Umbilical cord (tissue), 2 donors: Measurements from ENCODE around the gene ERGIC1. TPM values are rescaled to one million over a fixed set of nuclear protein-coding genes. Genes with fewer than 3 reads are reported as not detected.
A peak's percentile ranks its signal among the peaks of the same experiment; 100 is the strongest.
"Not testable (repeated sequence)": the region's sequence is repeated elsewhere in the genome, so short reads cannot be mapped to it uniquely, and the experiment has no call there.

Source experiments
- DNase-seq: peaks from one replicate; pipeline ENCODE4 v3.0.0-alpha.2; 2015; ENCODE audit warnings: low spot score
- total RNA-seq: library from RNA; depleted of rRNA; stranded (reverse); fragments of >200 nt; gene quantifications from one replicate; pipeline ENCODE4 v1.2.3, GENCODE V29; 2014; ENCODE audit warnings: low replicate concordance; ENCODE audit not compliant: insufficient read depth

The ERGIC1 gene
- total RNA-seq, 1 donor from 2014 or later: 42.1 TPM

DNA sequence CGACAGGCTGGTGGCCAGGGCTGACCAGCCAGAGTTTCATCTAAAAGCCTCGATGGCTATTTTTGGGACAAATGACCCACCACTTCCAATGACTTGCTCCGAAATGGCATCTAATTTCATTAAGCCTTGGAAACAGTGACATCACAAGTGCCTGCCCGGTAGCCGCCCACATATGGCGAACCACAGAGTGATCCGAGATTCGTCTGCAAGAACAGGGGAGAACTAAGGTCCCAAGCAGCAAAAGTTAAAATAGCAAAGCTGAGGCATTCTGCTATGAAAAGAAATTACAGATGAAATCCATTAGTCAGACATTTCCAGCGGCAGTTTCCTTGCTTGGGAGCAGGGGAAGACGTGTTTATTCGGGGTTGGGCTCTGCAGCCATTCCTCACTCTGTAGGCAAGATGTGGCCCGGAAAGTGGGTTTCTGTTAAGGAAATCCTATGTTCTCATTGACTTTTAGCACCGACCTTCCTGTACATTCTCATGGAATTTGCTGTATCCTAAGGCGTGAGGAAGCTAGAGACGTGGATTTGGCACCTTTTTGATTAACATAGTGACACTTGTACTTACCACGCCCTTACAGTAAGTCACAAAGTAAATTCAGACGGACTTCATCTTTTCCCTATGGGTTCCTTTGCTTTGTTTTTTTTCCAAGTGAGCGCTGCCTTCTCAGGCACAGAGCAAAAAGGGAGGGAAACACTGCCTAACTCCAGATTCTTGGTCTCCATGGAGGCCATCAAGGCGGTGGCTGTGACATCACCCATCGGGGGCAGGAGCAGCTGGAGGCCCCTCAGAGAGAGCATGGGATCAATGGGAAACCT lies 45.1 kb downstream of the ERGIC1 start:
- DNase-seq: peak; percentile 43

DNA sequence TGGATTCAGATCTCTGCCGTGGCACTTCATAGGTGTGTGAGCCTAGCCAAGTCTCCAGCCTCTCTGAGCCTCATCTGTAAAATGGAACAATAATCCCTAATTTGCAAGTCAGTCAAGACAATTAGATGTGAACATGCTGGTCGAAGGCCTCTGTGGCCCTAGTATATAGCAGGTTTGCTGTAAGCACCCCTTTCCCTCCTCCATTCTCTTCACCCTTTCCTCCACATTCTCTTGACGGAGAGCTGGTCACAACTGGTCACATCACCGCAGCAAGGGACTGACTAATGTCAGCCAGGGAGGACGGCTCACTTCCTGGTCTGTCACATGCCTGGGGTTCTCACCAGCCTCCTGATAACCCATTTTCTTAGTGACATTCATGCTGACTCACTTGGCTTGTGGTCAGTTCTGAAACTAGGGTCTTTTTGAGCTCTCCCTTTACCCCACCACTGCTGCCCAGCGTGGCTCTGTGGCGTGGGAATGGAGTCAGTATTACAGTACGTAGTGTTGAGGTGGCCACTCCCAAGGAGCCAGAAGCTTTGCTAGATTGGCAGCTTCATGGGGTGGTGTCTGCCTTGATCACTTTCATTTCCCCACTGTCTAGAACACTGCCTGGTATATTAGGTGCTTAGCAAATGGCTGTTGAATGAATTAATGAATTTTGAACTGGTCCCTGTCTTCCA lies 47.8 kb downstream of the ERGIC1 start:
- DNase-seq: no peak

DNA sequence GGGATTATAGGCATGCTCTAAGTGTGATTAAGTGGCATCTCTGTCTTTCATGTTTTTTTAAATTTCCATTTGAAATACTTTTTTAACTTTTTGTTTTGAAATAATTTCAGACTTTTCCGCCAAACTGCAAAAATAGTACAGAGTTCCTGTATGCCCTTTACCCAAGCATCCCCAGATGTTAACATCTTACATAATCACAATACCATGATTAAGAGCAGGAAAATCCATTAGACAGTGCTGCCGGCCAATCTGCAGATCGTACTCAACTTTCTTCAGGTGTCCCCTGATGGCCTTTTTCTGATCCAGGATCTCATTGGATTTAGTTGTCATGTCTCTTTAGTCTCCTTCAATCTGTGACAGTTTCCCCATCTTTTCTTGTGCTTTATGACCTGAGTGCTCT lies 49.0 kb downstream of the ERGIC1 start:
- DNase-seq: no peak

DNA sequence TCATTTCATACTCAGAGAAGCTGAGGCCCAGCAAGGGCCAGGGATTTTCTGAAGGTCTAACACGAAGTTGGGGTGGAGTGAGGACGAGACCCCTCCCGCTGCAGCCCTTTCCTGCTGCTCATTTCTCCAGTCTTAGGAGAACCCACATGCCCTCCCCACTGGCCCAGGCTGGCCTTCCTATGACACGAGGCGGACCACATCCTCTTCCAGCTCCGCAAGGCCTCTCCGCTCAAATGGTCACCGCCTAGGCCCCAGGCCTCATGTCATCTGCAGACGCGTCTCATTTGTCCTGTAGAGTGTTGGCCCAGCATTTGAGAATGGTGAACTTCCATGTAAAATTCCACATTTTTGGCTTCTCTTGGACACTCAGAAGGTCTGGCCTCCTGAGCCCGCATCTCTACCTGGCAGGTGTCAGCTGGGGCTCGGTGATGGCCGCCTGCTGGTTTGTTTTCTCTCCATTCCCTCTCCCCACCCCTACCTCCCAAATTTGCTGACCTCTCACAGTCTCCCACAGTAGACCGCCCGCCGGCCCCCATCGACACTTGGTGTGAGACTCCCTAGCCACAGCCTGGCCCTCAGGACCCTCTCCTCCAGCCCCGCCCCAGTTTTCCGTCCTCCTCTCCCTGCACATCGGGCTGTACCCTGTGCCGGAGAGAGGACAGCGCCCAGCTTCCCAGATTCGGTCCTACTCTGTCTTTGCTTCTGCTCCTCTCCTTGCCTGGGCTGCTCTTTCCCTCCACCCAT lies 51.7 kb downstream of the ERGIC1 start:
- no peak for DNase-seq

DNA sequence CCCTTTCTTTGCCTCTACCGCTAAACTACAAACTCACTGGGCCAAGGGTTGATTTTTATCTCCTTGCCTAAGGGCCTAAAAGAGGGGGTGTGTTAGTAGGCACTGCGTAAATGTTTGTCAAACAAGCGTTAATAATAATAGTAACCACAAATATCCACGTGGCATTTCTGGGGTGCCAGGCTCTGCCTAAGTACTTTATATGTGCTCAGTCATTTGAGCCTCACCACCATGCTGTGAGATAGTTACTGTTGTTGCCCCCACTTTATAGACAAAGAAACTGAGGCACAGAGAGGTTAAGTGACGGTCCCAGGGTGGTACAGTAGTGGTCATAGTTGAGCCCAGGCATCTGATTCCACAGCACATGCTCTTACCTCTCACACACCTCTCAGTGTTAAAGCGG lies 52.4 kb downstream of the ERGIC1 start:
- DNase-seq: no peak

DNA sequence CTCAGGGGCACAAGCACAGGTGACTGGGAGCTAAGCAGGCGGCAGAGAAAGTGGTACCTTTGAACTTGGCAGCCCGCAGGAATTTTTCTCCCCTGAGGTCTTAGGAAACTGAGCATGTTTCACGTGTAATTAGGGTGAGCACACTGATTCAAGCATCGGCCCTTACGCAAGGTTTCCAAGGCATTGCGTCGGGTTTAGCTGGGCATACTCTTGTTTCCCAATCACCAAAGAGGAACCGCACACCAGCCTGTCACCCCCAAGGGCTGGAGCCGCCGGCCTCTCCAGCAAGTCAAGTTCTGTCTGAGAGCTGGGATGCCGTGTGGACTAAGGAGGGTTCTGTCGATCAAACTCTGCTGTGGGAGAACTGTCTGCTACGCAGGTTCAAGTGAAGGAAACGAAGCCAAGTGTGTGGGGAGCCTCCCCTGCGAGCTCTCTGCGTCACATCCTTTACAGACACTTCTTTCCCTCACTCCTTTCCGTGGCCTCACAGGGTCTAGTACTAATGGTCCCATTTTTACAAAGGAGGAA lies 53.0 kb downstream of the ERGIC1 start:
- peak; percentile 69 for DNase-seq

DNA sequence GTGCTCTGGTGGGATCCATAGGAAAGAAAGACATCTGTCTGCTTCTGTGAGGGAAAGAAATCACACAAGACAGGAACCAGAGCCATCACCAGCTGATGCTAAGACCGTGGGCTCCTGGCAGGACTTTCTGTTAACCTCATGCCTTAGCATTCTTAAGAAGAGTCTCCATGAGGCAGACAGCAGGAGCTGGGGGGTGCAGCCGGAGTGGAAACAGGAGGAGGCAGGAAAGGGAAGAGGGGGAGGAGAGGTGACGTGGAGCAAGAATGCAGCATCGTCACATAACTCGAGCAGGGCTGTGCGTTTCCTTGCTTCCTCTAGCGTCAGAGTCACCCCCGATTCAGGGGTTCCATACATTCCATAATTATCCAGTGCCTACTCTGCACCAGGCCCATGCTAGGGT lies 53.6 kb downstream of the ERGIC1 start:
- DNase-seq: peak; percentile 89

DNA sequence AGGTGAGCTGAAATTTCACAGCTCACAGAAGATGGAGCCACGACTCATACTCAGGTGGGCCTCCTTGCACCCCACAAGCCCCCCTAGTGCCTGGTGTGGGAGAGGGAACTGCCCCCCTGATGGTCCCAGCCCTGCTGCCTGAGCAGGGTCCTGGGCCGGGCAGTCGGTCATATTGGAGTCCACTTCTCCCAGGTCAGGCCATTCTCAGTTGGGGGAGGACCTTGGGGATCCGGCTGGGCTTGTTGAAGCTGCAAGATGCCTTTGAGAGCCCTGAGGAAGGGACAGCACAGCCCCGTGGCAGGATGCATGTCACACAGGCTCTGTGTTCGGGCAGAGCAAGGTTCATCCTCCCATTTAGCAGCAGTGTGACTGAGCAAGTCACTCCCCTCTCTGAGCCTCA lies 56.6 kb downstream of the ERGIC1 start:
- DNase-seq: no peak

DNA sequence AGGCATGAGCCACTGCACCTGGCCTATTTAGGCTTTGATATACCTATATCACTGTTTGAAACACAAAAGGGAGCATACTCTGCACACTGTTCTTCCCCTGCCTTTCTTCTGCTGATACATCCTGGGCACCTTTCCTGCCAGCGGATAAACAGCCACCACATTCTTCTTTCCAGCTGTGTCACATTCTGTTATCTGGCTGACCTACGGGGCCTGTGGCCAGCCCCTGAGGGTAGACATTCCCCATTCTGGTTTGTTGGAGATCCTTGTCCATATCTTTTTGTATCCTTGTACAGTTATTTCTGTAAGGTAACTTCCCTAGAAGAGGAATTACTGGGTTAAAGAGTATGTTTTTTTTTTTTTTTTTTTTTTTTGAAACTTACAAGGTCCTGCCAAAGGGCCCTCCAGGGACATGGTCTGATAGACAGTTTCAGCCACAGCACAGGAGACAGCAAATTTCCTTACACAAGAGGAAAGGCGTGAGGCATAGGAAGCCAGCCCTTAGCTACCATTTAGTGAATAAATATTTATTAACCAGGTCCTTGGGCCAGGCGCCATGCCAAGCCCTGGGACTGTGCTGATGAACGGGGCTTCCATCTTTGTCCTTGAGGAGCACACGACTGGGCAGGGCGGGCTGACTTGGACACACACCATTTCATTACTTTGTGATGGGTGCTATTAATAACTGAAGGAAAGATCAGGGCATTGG lies 57.8 kb downstream of the ERGIC1 start:
- DNase-seq: no peak

DNA sequence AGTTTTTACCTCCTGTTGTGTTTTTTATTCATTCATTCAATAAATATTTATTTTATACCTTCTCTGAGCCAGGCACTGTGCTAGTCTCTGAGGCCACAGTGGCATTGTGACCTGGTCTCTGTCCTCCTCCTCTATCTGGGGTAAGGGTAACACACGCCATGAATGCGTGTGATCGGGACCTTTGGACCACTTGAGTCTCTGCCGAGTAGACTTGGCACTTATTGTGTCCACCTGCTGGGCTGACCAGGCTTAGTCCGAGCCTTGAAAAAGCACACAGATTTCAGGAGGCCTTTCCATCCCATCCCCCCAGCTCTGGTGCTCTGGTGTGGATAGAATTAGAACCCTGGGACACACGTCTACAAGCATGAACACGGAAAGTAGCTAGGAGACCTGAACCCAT lies 58.7 kb downstream of the ERGIC1 start:
- no peak for DNase-seq

DNA sequence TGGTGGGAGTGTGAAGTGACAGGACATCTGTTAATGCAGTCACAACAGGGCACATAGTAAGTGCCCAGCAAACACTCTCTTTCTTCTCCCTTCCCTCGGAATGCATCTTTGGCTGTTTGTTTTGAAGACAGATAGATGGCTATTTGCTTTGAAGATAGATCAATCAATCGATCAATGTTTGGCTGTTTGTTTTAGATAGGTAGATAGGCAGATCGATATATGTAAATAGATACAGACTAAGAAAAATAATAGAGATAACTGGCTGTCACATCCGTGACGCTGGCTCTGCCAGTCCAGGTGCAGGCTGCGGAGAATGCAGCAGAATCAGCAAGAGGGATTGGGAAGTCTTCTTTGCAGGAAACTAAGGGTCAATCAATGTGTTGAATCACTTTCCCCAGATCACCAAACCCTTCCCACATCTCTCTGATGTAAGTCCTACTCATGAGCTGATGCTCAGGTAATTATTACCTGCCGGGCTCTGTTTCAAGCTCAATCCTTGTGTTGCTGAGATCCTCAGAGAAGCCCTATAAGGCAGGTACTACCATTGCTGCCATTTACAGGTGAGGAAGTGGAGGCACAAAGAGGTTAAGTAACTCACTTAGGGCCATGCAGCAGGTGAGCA lies 60.8 kb downstream of the ERGIC1 start:
- no peak for DNase-seq

DNA sequence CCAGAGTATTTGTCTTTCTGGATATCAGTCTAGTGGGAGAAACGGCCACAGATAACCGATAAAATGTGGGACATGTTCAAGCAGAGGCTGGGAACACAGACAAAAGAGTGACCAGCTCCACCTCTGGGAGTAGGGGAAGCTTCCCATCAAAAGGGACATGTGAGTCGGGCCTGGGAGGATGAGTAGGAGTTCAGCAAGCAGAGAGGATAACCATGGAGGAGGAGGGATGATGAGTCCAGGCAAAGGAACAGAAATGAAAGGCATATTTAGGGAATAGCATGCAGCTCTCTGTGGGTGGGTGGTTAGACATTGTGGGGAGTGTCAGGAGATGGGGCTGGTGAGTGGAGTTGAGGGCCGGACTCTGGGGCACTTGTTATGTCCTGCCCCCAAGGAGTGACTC lies 61.5 kb downstream of the ERGIC1 start:
- DNase-seq: no peak

DNA sequence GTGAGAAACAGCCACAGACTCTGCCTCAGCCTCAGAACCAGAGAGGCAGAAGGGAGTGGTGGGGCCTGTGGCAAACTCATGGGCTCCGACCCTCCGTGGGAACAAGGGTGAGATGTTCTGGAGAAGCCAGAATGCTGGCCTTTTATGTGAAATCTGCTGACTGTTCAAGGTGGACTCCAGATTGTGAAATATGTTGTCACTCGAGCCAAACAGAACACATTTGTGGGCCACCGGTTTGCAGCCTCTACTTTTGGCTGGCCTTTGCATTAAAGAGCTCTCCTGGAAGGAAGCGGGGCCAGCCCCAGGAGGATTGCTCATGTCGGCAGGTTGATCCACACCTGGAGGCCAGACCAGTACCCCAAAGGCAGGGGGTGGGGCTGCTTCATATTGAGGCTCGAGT lies 62.4 kb downstream of the ERGIC1 start:
- DNase-seq: no peak

DNA sequence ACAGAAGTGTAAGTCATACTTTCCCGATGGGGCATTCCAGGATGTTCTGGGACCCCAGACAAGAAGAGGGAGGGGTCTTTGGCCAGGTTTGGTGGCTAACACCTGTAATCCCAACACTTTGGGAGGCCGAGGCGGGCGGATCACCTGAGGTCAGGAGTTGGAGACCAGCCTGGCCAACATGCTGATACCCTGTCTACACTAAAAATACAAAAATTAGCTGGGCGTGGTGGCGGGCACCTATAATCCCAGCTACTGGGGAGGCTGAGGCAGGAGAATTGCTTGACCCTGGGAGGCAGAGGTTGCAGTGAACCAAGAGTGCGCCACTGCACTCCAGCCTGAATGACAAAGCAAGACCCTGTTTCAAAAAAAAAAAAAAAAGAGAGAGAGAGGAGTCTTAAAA lies 63.0 kb downstream of the ERGIC1 start:
- not testable (repeated sequence) for DNase-seq

DNA sequence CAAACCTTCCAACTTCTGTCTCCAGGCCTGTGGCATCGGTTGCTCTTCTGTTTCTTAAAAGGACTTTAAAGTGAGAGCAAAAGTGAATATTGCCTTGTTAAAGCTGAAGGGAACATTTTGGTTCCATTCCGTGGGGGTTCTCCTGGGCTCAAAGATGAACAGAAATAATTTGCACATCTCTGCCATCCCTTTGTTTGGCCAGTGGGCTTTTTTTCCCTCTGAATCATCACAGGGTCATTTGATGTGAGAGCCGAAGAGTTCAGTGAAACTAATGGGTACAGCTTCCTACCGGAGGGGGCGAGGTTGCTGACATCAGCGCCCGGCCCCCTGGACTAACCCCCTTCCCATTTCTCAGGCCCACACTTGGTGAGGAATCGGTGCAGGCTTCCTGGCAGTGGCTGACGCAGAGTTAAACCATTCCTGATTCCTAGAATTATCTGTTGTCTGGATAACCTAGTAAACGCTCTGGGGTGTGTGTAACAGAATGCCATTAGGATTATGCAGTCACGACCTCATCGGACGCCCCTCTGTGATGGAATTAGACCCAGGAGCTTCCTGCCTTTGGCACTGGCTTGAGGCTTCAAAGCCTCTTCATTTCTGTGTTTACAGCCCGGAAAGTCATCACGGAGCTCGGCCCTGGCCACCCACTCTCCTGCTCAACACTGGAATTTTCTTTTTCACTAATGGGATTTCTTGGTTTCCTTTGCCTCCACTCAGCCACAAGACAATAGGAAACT lies 63.6 kb downstream of the ERGIC1 start:
- DNase-seq: peak; percentile 78

DNA sequence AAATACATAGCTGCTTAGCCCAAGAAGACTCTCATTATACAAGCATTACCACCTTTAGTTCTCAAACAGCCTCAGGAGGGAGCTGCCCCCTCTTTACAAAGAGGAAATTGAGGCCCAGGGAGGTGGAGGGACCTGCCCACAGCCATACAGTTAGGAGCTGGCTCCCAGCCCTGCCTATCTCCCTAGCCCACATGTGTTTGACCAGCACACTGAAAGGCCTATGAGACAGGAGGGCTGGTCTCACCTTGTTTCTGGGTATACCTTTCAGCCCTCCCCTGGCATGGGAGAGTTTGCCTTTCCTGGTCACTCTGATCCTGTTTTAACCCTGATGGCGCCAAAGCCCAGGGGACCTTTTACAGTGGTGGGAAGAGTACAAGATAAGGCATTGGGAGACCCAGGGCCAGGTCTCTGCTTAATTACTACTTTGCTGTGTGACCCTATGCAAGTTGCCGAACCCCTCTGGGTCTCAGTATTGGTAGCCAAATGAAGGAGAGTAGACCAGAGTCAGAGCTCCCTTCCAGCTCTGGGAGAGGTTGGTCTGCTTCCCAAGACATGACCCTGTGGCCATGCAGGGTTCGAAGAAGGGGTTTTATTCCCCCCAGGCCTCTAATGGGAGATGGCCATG lies 64.3 kb downstream of the ERGIC1 start:
- DNase-seq: no peak

DNA sequence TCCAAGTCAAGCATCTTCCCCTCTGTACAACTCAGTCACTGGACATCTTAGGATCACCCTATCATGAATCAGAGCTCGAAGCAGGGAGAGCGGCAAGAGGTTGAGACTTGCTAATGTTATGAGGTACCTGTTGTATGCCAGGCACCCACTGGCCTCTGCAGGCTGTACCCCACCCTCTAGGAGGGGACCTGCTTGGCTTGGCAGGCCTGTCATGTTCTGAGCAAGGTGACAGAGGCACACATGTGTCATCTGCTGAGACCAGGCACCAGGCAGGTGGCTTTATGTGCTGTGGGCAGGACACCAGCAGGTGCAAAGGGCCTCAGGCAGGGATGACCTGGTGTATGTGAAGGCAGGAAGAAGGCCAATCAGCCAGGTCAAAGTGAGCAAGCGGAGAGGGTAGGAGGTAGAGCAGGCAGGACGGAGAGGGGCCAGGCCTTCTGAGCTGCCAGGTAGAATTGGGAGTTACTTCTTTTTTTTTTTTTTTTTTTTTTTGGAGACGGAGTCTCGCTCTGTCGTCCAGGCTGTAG lies 64.9 kb downstream of the ERGIC1 start:
- no peak for DNase-seq

DNA sequence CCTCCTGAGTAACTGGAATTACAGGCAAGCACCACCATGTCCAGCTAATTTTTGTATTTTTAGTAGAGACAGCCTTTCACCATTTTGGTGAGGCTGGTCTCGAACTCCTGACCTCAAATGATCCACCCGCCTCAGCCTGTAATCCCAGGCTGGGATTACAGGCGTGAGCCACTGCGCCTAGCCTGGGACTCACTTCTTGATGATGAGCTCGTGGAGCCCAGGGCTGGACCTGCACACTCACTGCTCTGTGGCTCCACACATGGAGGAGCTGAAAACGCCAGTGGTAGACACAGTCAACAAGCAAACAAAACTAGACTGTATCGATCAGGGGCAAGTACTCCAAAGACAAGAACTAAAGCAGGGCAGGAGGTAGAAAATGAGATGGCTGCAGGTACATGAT lies 65.4 kb downstream of the ERGIC1 start:
- DNase-seq: no peak

DNA sequence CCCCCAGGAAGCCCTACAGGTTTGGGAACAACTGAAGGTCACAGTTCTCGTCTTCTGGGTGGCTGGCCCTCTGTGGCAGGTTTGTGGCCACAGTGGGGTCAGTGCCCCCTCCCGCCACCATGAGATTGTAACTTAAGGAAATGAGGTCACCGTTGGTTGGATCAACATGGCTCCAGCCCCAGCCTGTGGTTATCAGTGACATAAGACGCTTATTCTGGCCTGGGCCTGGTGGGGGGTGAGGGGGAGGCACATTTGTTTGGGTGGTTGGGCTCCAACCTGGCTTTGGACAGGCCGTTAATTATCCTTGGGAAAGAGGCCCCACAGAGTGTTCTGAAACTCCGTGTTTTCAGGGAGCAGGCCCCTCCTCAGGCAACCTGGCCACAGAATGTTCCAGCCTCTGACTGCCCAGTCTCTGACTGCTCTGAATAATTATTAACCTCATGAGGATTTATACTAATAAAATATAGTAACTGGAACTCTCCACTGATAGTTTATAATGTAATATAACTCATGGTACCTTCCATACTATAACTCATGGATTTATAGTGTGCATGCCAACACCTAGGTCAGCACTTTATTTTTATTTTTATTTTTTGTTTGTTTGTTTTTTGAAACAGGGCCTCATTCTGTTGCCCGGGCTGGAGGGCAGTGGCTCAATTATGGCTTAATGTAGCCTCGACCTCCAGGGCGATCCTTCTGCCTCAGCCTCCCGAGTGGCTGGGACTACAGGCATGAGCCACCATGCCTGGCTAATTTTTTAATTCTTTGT lies 67.1 kb downstream of the ERGIC1 start:
- no peak for DNase-seq
